GM12872 (cell line): Measurements from ENCODE around the gene BRD7.

Experiments used
- TF ChIP-seq, protein P1 (sequence below): IDR thresholded peaks from 3 replicates; pipeline ENCODE4 v1.5.1; 2011; ENCODE audit warnings: low read depth, mild to moderate bottlenecking, low read length, moderate library complexity; ENCODE audit not compliant: insufficient read depth

The BRD7 gene

DNA sequence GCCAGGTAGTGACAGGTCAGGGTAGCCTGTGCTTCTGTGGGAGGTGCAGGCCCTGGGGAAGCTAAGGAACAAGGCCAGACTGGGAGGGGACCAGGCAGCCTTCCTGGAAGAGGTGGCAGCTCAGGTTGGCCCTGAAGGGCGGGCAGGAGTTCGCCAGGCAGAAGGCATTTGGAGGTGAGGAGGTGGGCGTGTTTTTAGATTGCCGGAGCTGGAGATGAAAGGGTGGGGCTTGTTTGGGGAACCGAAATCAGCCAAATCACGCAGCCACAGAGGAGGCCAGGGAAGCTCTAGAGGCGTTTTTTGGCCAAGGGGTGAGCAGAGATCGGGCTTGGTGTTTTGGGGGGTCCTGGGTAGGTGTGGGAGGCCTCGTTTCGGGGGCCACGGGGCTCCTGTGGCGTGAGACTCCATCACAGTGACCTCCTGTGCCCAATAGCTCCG lies 94.9 kb downstream of the BRD7 start:
- TF ChIP-seq, protein P1, sequence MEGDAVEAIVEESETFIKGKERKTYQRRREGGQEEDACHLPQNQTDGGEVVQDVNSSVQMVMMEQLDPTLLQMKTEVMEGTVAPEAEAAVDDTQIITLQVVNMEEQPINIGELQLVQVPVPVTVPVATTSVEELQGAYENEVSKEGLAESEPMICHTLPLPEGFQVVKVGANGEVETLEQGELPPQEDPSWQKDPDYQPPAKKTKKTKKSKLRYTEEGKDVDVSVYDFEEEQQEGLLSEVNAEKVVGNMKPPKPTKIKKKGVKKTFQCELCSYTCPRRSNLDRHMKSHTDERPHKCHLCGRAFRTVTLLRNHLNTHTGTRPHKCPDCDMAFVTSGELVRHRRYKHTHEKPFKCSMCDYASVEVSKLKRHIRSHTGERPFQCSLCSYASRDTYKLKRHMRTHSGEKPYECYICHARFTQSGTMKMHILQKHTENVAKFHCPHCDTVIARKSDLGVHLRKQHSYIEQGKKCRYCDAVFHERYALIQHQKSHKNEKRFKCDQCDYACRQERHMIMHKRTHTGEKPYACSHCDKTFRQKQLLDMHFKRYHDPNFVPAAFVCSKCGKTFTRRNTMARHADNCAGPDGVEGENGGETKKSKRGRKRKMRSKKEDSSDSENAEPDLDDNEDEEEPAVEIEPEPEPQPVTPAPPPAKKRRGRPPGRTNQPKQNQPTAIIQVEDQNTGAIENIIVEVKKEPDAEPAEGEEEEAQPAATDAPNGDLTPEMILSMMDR = no peak

DNA sequence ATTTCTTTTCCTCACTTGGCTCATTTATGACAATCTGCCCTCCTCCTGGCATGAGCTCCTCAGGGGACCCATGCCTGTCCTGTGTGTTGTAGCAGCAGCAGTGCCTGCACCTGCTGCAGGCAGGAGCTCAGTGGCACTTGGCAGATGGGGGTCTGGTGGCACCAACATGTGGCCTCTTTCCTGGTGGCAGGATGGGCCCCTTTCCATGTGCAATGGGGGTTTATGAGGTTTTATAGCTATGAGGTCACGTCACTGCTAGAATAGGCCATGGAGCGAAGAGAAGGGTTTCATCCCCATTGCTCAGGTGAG lies 95.5 kb downstream of the BRD7 start:
- TF ChIP-seq, protein P1 = no peak

DNA sequence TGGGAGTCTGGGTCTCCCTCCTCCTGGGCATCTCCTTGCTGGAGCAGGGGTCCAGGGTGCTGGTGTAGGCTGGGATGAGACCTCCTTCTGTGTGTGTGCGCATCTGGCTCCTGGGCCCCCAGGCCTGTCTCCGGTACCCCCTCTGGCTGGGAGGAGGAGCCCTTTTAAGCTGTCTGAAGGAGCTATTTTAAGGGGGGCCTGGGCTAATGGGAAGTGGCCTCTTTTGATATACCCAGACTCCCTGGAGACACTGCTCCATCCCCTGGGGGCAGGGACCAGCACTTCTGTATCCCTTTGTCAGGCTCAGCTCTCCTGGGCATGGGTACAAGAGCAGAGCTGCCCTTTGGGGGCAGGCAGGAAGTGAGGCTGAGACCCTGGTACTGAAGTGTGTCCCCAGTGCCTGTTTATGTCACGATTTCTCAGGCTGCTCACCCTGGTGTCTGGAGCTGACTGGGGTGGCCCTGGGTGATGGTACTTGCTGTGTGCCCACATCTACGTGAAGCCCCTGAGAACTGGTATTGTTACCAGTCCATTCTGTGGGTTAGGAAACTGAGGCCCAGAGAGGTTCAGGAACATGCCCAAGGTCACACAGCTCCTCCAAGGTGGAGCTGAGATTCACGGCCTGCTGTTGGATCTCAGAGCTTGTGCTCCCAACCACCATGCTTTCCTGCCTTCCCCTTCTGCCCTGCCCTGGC lies 96.0 kb downstream of the BRD7 start:
- TF ChIP-seq, protein P1 = no peak

DNA sequence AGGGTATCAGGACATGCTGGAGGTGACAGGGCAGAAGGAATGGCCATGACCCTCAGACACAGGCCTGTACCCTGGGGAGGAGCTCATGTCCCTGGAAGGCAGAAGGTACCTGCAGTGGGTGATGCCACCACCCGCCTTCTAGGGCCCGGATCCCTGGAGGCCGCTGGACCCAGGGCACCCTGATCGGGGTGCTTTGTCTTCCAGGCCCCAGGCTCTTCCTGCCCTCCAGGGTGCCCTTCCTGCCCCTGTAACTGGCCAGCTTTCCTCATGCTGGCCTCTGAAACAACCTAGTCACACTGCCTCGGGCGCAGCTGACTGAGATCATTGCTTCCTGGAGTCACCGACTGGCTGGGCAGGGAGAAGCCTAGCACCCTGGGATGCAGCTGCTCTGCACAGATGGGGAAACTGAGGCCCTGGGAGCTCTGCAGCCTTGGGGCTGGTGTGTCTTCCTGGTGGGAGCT lies 96.6 kb downstream of the BRD7 start:
- TF ChIP-seq, protein P1 = no peak

DNA sequence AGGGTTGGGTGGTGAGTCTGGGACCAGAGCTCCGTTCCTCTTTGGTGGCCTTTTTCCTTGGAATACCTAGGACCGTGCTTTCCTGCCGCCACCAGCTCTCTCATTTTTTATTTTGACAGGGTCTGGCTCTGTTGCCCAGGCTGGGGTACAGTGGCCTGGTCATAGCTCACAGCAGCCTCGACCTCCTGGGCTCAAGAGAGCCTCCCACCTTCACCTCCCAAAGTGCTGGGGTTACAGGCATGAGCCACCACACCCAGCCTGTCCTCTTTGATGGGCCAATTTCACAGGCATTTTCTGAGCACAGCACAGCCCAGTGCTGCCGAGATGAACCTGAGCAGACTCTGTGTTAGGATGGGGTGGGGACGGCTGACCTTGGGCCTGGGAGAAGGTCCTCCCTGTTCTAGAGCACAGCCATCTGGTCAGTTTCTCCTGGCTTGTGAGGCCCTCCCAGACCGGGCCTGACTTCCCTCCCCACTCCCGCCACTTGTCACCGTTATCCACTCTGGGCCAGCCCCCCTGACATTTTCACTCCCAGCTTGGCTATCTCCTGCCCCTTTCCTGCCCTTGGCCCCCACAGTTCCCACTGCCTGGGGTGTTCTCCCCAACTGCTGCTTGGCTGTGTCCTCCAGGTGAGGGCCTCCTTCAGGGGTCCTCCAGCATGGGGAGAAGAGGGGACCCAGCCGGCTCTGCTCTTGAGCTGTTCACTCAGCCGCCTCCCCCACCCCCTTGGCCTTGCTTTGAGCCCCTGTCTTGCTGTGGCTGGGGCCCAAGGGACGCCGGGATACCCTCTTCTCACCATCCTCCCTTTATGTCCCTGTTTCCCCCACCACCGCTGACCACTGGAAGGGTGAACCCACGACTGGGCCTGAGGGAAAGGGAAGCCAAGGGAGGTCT lies 97.4 kb downstream of the BRD7 start:
- TF ChIP-seq, protein P1 = no peak

DNA sequence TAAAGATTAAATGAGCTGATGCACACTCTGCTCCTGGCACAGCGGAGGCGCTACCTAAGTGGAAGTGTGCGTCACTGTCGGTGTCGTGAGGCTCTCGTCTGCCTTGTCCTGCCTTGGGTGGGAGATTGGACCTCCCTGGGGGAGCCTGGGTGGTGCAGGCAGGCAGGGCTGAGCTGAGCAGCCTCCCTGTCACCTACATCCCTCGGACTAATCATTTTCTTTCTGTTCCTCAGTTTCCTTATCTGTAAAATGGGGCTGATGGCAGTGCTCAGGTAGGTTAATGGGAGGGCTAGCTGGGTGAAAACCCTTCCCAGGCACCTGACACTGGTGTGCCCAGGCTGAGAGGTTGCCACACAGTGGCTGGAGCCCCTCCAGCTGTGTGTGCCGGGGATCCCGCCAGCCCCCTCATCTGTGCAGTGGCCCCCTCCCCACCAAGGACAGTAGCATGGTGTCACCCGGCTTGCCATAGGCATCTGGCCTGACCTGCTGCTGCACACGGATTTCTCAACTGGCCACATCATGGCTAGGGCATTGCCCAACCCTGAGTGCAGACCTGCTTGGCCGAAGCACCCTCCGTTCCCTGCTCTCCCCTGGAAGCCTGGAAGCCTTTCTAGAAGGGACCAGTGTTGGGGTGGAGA lies 98.2 kb downstream of the BRD7 start:
- TF ChIP-seq, protein P1 = no peak
